Effector memory CD4-positive, alpha-beta T cell (primary cell): ENCODE measurements around the gene MAP4K1.

ENCODE experiments used
- DNase-seq, 3 donors: peaks; one replicate each; pipeline ENCODE4 v3.0.0-alpha.2; 2020
- H3K27ac ChIP-seq: 2 replicates; pipeline ENCODE4 v1.7.0; 2013; ENCODE audit warnings: mild to moderate bottlenecking, low read length, moderate library complexity; ENCODE audit not compliant: insufficient read depth, poor library complexity, severe bottlenecking
- H3K27me3 ChIP-seq: replicated peaks from 2 replicates; pipeline ENCODE4 v1.7.0; 2013; ENCODE audit warnings: mild to moderate bottlenecking, low read length; ENCODE audit not compliant: insufficient read depth, control insufficient read depth, poor library complexity, severe bottlenecking
- H3K36me3 ChIP-seq: 2 replicates; pipeline ENCODE4 v1.7.0; 2013; ENCODE audit warnings: mild to moderate bottlenecking, low read length, moderate library complexity; ENCODE audit not compliant: control insufficient read depth, insufficient read depth
- H3K4me1 ChIP-seq: 2 replicates; pipeline ENCODE4 v1.7.0; 2013; ENCODE audit warnings: low read length, mild to moderate bottlenecking; ENCODE audit not compliant: control insufficient read depth, insufficient read depth, poor library complexity, severe bottlenecking
- H3K4me3 ChIP-seq: 2 replicates; pipeline ENCODE4 v1.7.0; 2013; ENCODE audit warnings: low read length, low read depth, mild to moderate bottlenecking; ENCODE audit not compliant: insufficient read depth, poor library complexity, severe bottlenecking
- H3K9me3 ChIP-seq: 2 replicates; pipeline ENCODE4 v1.7.0; 2013; ENCODE audit warnings: mild to moderate bottlenecking, low read length, moderate library complexity; ENCODE audit not compliant: control insufficient read depth
- total RNA-seq, 3 donors: gene quantifications; one replicate each; lab custom pipeline; 2026; lab: John Stamatoyannopoulos, UW

The MAP4K1 gene
- 95.3 to 152 (median 123) reads per million in 3 donors for total RNA-seq

- no peaks in the 10 kb centered on the region for H3K9me3 ChIP-seq
- H3K4me3 ChIP-seq: peak within 1 kb of the TSS; percentile 85
- H3K27ac ChIP-seq: peak within 1 kb of the TSS; percentile 84
- peak; percentile 30 to 49 (median 44) for DNase-seq
- H3K27me3 ChIP-seq: no peaks in the 10 kb centered on the region
- H3K4me1 ChIP-seq: peaks cover 47% of the 10 kb centered on the region
- peaks cover 37% of the 10 kb centered on the region for H3K36me3 ChIP-seq
Measured at GRCh38 chr19:38617764-38618589, at the start of gene MAP4K1. TSS of gene MAP4K1 (minus strand) at chr19:38617953. CDS start at chr19:38617895, 58 bp downstream.

GRCh38 chr19:38666663-38667511, 49.1 kb upstream of the MAP4K1 start:
- Histone ChIP-seq H3K27me3 (no peaks in the 10 kb centered on the region), H3K9me3 (no peaks in the 10 kb centered on the region), H3K36me3 (no peaks in the 10 kb centered on the region), H3K4me3 (no peak overlapping the region), H3K4me1 (peaks cover 66% of the 10 kb centered on the region), H3K27ac (peak overlapping the region; percentile 36)
- peak in 1 of 3 donors; percentile 35 for DNase-seq

DNA sequence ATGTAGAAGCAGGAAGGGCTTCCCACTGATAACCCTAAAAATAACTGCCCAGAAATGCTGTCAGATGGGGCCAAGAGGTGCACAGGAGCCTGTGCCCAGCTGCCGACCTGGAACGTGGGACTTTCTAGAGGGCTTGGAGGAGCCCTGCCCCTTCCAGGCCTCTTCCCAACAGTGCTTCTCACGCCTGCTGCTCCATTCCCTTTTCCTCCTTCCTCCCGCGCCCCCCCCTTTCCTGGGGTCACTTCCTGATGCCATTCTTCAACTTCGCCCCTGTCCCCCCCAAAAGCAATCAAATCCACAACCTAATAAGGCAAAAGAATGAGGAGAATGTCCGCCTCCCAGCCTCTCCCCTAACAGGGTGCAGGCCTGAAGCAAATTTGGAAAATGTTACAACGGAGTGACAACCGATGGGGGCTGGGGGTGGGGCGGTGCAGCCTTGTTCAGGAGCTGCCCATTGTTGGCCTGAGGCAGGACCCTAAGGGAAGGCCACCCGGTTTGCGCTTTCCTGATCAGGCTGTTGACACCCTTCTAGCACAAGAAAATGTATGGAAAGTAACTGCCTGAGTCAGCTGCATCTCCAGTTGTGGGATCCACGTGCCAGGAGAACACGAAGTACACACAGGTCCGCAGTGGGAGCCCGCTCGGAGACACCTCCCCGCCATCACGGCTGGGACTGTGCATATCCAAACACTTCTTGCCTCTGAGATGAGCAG, 48.4 kb upstream of the MAP4K1 start:
- no peaks in the 10 kb centered on the region for H3K9me3 ChIP-seq
- DNase-seq: no peak

DNA sequence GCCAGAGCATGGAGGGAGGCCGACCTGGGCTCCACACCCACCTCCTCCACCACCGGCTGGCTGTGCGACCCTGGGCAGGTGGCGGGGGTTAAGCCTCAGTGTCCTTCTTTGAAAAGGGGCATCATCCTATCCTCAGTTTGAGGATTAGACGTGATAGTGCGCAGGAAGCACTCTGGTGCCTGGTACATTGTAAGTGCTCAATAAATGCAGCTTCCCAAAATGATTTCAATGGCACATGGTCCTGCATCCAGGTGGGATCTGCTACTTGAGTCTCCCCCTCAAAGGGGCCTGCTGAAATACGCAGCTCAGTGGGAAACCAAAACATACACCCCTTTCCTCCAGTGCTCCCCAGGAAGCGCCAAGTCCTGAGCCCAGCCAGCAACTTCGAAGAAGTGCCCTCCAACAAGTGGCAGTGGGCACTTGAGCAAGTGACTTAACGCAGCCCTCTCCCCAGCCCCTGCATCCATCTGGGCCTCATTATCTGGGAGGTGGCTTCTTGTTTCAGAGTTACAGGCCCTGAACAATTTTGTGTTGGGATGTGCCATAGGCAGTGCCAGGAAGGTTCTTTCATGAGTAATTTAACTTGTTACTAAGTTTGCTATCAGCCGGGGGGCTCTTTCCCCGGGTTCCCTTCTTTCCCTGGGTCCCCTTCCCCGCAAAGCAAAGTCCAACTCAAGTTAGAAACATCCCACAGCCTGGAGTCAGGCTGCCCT, 47.6 kb upstream of the MAP4K1 start:
- DNase-seq: no peak
- H3K27ac ChIP-seq: no peak overlapping the region
- H3K9me3 ChIP-seq: no peaks in the 10 kb centered on the region
- H3K4me1 ChIP-seq: peaks cover 57% of the 10 kb centered on the region
- H3K4me3 ChIP-seq: no peak overlapping the region
- no peaks in the 10 kb centered on the region for H3K27me3 ChIP-seq
- no peaks in the 10 kb centered on the region for H3K36me3 ChIP-seq

More for the DNA sequence above, 48.4 kb upstream of the MAP4K1 start:
- Histone ChIP-seq H3K27me3 (no peaks in the 10 kb centered on the region), H3K27ac (no peak overlapping the region), H3K4me3 (no peak overlapping the region), H3K4me1 (peaks cover 64% of the 10 kb centered on the region), H3K36me3 (no peaks in the 10 kb centered on the region)

- Histone ChIP-seq H3K27ac (no peak overlapping the region), H3K36me3 (no peaks in the 10 kb centered on the region), H3K9me3 (no peaks in the 10 kb centered on the region), H3K4me1 (peaks cover 50% of the 10 kb centered on the region), H3K27me3 (no peaks in the 10 kb centered on the region), H3K4me3 (no peak overlapping the region)
- DNase-seq: no peak
Measured at GRCh38 chr19:38664503-38665211, 46.9 kb upstream of the MAP4K1 start.

- no peaks in the 10 kb centered on the region for H3K36me3 ChIP-seq
- H3K4me1 ChIP-seq: peaks cover 49% of the 10 kb centered on the region
- no peaks in the 10 kb centered on the region for H3K27me3 ChIP-seq
- H3K9me3 ChIP-seq: no peaks in the 10 kb centered on the region
- no peak for DNase-seq
- H3K4me3 ChIP-seq: no peak overlapping the region
- no peak overlapping the region for H3K27ac ChIP-seq
Measured at GRCh38 chr19:38663957-38664502, 46.3 kb upstream of the MAP4K1 start.

DNA sequence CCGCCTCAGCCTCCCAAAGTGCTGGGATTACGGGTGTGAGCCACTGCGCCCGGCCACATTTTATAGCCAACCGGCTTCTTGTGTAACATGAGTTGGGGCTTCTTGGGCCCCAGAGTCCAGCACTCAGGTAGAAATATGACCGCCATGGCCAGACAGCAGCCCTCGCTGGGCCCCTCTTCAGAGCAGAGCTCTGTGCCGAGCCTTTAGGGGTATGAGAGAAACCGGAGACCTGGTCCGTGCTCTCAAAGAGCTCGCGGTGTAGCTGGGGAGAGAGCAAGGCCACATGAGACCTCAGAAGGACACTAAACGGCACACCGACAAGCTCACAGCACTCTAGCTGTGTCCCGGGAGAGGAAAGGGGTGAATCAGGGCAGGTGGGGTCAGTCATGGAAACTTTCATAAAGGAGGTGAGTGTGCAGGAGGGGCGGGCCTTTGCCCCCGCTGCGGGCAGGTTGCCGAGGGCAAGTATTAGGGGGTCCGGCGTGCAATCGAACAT, 45.5 kb upstream of the MAP4K1 start:
- H3K4me3 ChIP-seq: no peak overlapping the region

GRCh38 chr19:38662537-38663155, 44.9 kb upstream of the MAP4K1 start:
- Histone ChIP-seq H3K27me3 (no peaks in the 10 kb centered on the region), H3K36me3 (no peaks in the 10 kb centered on the region), H3K27ac (no peak overlapping the region), H3K4me1 (peaks cover 55% of the 10 kb centered on the region), H3K9me3 (no peaks in the 10 kb centered on the region), H3K4me3 (no peak overlapping the region)
- no peak for DNase-seq

More for the DNA sequence above, 45.5 kb upstream of the MAP4K1 start:
- no peak for DNase-seq
- H3K27ac ChIP-seq: no peak overlapping the region
- no peaks in the 10 kb centered on the region for H3K9me3 ChIP-seq
- no peaks in the 10 kb centered on the region for H3K27me3 ChIP-seq
- H3K36me3 ChIP-seq: no peaks in the 10 kb centered on the region
- peaks cover 54% of the 10 kb centered on the region for H3K4me1 ChIP-seq
